ENCODE results near the gene RAB9A. TPM values are rescaled to one million over a fixed set of nuclear protein-coding genes. Genes with fewer than 3 reads are reported as not detected.

Gene RAB9A
- total and polyA plus RNA-seq, 4 donors = 21.2 to 38.4 (median 22.8) TPM

GRCh38 chrX:13685126-13685763 lies 3.7 kb upstream of the RAB9A start:
- Histone ChIP-seq H3K27me3 (ENCODE audit: control insufficient read depth in 3 of 3, insufficient read depth in 3 of 3, low read length in 2 of 3) (peaks cover 0 to 51% (median 39%) of the 10 kb centered on the region in 3 donors), H3K9me3 (ENCODE audit: control insufficient read depth in 4 of 4, insufficient read depth in 3 of 4, low read length in 3 of 4) (peaks cover 0 to 2% (median 0%) of the 10 kb centered on the region in 4 donors), H3K4me1 (ENCODE audit: control insufficient read depth in 5 of 5, insufficient read depth in 5 of 5, low read length in 5 of 5) (peaks cover 0 to 2% (median 0%) of the 10 kb centered on the region in 5 donors), H3K27ac (ENCODE audit: low read depth in 1 of 2, low read length in 1 of 2) (no peak overlapping the region), H3K9ac (ENCODE audit: insufficient read depth in 1 of 2, low read length in 2 of 2) (no peak overlapping the region), H3K36me3 (ENCODE audit: control insufficient read depth in 4 of 4, insufficient read depth in 4 of 4, low read length in 4 of 4) (no peaks in the 10 kb centered on the region), H3K4me3 (no peak overlapping the region)
- ATAC-seq (ENCODE audit: insufficient read depth, low FRiP score) = no peak
- TF ChIP-seq CTCF (IDR thresholded peaks at IDR 0.05; ENCODE audit: control extremely low read depth, extremely low read depth) = no peak
- no peak for DNase-seq
- 39 to 70% methylated on average over 3 of the region's 3 CpGs for WGBS, 2 donors

GRCh38 chrX:13687203-13687602 lies 1.7 kb upstream of the RAB9A start:
- ATAC-seq (ENCODE audit: insufficient read depth, low FRiP score) (no peak), DNase-seq (no peak)
- Histone ChIP-seq H3K9me3 (ENCODE audit: control insufficient read depth in 4 of 4, insufficient read depth in 3 of 4, low read length in 3 of 4) (peaks cover 0 to 2% (median 0%) of the 10 kb centered on the region in 4 donors), H3K9ac (ENCODE audit: insufficient read depth in 1 of 2, low read length in 2 of 2) (no peak overlapping the region), H3K27me3 (ENCODE audit: control insufficient read depth in 3 of 3, insufficient read depth in 3 of 3, low read length in 2 of 3) (peaks cover 0 to 48% (median 46%) of the 10 kb centered on the region in 3 donors), H3K27ac (ENCODE audit: low read depth in 1 of 2, low read length in 1 of 2) (no peak overlapping the region), H3K36me3 (ENCODE audit: control insufficient read depth in 4 of 4, insufficient read depth in 4 of 4, low read length in 4 of 4) (no peaks in the 10 kb centered on the region), H3K4me3 (no peak overlapping the region), H3K4me1 (ENCODE audit: control insufficient read depth in 5 of 5, insufficient read depth in 5 of 5, low read length in 5 of 5) (peaks cover 0 to 9% (median 1%) of the 10 kb centered on the region in 5 donors)
- WGBS, 2 donors = 70 to 74% methylated on average over 1 of the region's 1 CpG
- no peak for TF ChIP-seq CTCF (IDR thresholded peaks at IDR 0.05; ENCODE audit: control extremely low read depth, extremely low read depth)

- H3K4me1 ChIP-seq (ENCODE audit: control insufficient read depth in 5 of 5, insufficient read depth in 5 of 5, low read length in 5 of 5) = peaks cover 0 to 9% (median 3%) of the 10 kb centered on the region in 5 donors
- peaks cover 0 to 2% (median 0%) of the 10 kb centered on the region in 4 donors for H3K9me3 ChIP-seq (ENCODE audit: control insufficient read depth in 4 of 4, insufficient read depth in 3 of 4, low read length in 3 of 4)
- H3K27me3 ChIP-seq (ENCODE audit: control insufficient read depth in 3 of 3, insufficient read depth in 3 of 3, low read length in 2 of 3) = peaks cover 0 to 53% (median 52%) of the 10 kb centered on the region in 3 donors
- no peaks in the 10 kb centered on the region for H3K36me3 ChIP-seq (ENCODE audit: control insufficient read depth in 4 of 4, insufficient read depth in 4 of 4, low read length in 4 of 4)
- DNase-seq (peak in 1 of 3 donors; percentile 15), ATAC-seq (ENCODE audit: insufficient read depth, low FRiP score) (no peak)
- H3K9ac ChIP-seq (ENCODE audit: insufficient read depth in 1 of 2, low read length in 2 of 2) = peak overlapping the region; percentile 36 to 87
- H3K27ac ChIP-seq (ENCODE audit: low read depth in 1 of 2, low read length in 1 of 2) = peak overlapping the region; percentile 98 to 99
- no peak for TF ChIP-seq CTCF (IDR thresholded peaks at IDR 0.05; ENCODE audit: control extremely low read depth, extremely low read depth)
- WGBS, 2 donors = 5 to 10% methylated on average over 13 of the region's 13 CpGs
- H3K4me3 ChIP-seq = peak overlapping the region; percentile 73
Observed at GRCh38 chrX:13688384-13688957, 457 bp upstream of the RAB9A start.
